SK-N-SH (cell line): ENCODE data around the gene RAB27B. TPM values are rescaled to one million over a fixed set of nuclear protein-coding genes. Genes with fewer than 3 reads are reported as not detected.

ENCODE experiments used
- CTCF ChIA-PET: fragments of 300-600, 350-600 bp; formaldehyde crosslinking; extraction: SDS; loops from one replicate; lab custom pipeline; 2021; lab: Yijun Ruan, JAX
- POLR2A ChIA-PET: fragments of 350-600 bp; sonication (Branson Sonifier 250); formaldehyde crosslinking; extraction: SDS; loops from one replicate; lab custom pipeline; 2020; ENCODE audit warnings: antibody characterized with exemption, inconsistent platforms; lab: Yijun Ruan, JAX
- DNase-seq: peaks from one replicate; pipeline ENCODE4 v3.0.0; 2012
- H2AFZ ChIP-seq: fragments of 200-600 bp; sonication (generic); 2 replicates; pipeline ENCODE4 v1.8.1; 2016; ENCODE audit warnings: antibody characterized with exemption, mild to moderate bottlenecking, low read depth
- H3F3A ChIP-seq: fragments of 200-600 bp; sonication (generic); replicated peaks from 2 replicates; pipeline ENCODE3; 2016; ENCODE audit warnings: antibody characterized with exemption, mild to moderate bottlenecking; ENCODE audit not compliant: insufficient read depth
- H3K27ac ChIP-seq, 2 experiments: fragments of 200-500 bp in 1 of 2; fragments of 200-600 bp in 1 of 2; sonication (Bioruptor generic) in 1 of 2; sonication (generic), shearing (Covaris generic) in 1 of 2; 2 replicates each; pipeline versions ENCODE4 v1.5.1 to v1.6.1; 2014 to 2016; ENCODE audit warnings: low read depth in 2 of 2, inconsistent platforms in 1 of 2, low read length in 1 of 2, mild to moderate bottlenecking in 1 of 2, mixed read lengths in 1 of 2
- H3K27me3 ChIP-seq: fragments of 200-600 bp; sonication (generic), shearing (Covaris generic); 2 replicates; pipeline ENCODE4 v1.6.1; 2016; ENCODE audit warnings: mixed run types; ENCODE audit not compliant: insufficient read depth
- H3K36me3 ChIP-seq, 2 experiments: fragments of 200-500 bp in 1 of 2; fragments of 200-600 bp in 1 of 2; sonication (Bioruptor generic) in 1 of 2; sonication (generic) in 1 of 2; replicated peaks in 1 of 2; 2 replicates each; pipeline versions ENCODE3 to v1.5.1; 2014 to 2016; ENCODE audit warnings: low read length in 1 of 2, mild to moderate bottlenecking in 1 of 2; ENCODE audit not compliant: insufficient read depth in 2 of 2, control insufficient read depth in 1 of 2
- H3K4me1 ChIP-seq, 2 experiments: fragments of 200-500 bp in 1 of 2; fragments of 200-600 bp in 1 of 2; sonication (Bioruptor generic) in 1 of 2; sonication (generic), shearing (Covaris generic) in 1 of 2; 2 replicates each; pipeline versions ENCODE4 v1.5.1 to v1.6.1; 2014 to 2016; ENCODE audit warnings: low read depth in 1 of 2, low read length in 1 of 2, mixed run types in 1 of 2; ENCODE audit not compliant: insufficient read depth in 2 of 2, control insufficient read depth in 1 of 2
- H3K4me2 ChIP-seq: fragments of 200-600 bp; sonication (generic), shearing (Covaris generic); 2 replicates; pipeline ENCODE4 v1.6.1; 2017; ENCODE audit warnings: mixed run types
- H3K4me3 ChIP-seq, 2 experiments: fragments of 200-500 bp in 1 of 2; fragments of 200-600 bp in 1 of 2; sonication (Bioruptor generic) in 1 of 2; sonication (generic), shearing (Covaris generic) in 1 of 2; 2 replicates each; pipeline versions ENCODE4 v1.5.1 to v1.8.1; 2014 to 2016; ENCODE audit warnings: low read depth in 2 of 2, inconsistent platforms in 1 of 2, low read length in 1 of 2, mild to moderate bottlenecking in 1 of 2, mixed read lengths in 1 of 2, moderate library complexity in 1 of 2
- H3K79me2 ChIP-seq: fragments of 200-600 bp; sonication (generic); 2 replicates; pipeline ENCODE4 v1.8.1; 2017; ENCODE audit warnings: mild to moderate bottlenecking; ENCODE audit not compliant: insufficient read depth
- H3K9ac ChIP-seq: fragments of 200-600 bp; sonication (generic); 2 replicates; pipeline ENCODE4 v1.6.1; 2017; ENCODE audit warnings: mixed run types
- H3K9me2 ChIP-seq: fragments of 200-600 bp; sonication (generic); 2 replicates; pipeline ENCODE4 v1.6.1; 2017; ENCODE audit warnings: mixed run types
- H3K9me3 ChIP-seq: fragments of 200-600 bp; sonication (generic); 2 replicates; pipeline ENCODE4 v1.6.1; 2017; ENCODE audit warnings: mixed run types, mild to moderate bottlenecking, moderate library complexity
- H4K20me1 ChIP-seq: fragments of 200-600 bp; sonication (generic); 2 replicates; pipeline ENCODE4 v1.6.1; 2017; ENCODE audit warnings: mild to moderate bottlenecking, mixed run types; ENCODE audit not compliant: insufficient read depth
- CHD2 ChIP-seq: fragments of 150-350 bp; IDR thresholded peaks from 2 replicates; pipeline ENCODE4 v1.6.1; 2018; ENCODE audit warnings: low read length; ENCODE audit not compliant: partially characterized antibody
- CTCF ChIP-seq: fragments of 200-600 bp; sonication (generic); IDR thresholded peaks from 2 replicates; pipeline ENCODE4 v1.6.1; 2017; ENCODE audit warnings: antibody characterized with exemption, mild to moderate bottlenecking, moderate library complexity
- ELF1 ChIP-seq: IDR thresholded peaks from 2 replicates; pipeline ENCODE4 v1.4.0; 2012
- EP300 ChIP-seq, 2 experiments: IDR thresholded peaks; 2 replicates each; pipeline versions ENCODE4 v1.4.0 to v1.6.1; 2012; ENCODE audit warnings: borderline replicate concordance in 1 of 2, low read depth in 1 of 2, low read length in 1 of 2
- FOSL2 ChIP-seq: IDR thresholded peaks from 2 replicates; pipeline ENCODE4 v1.4.0; 2012; ENCODE audit warnings: low read depth, mild to moderate bottlenecking, moderate library complexity, borderline replicate concordance
- GATA2 ChIP-seq: sonication (generic); formaldehyde crosslinking; IDR thresholded peaks from 2 replicates; pipeline ENCODE4 v1.5.0; 2020; ENCODE audit warnings: mild to moderate bottlenecking, missing genetic modification reagents
- IRF3 ChIP-seq: fragments of 150-350 bp; IDR thresholded peaks from 2 replicates; pipeline ENCODE4 v1.6.1; 2016; ENCODE audit warnings: mild to moderate bottlenecking, low read depth, low read length
- JUND ChIP-seq: IDR thresholded peaks from 2 replicates; pipeline ENCODE4 v1.4.0; 2012
- MAX ChIP-seq: IDR thresholded peaks from 2 replicates; pipeline ENCODE4 v1.4.0; 2012; ENCODE audit warnings: low read depth
- MEF2A ChIP-seq: IDR thresholded peaks from 2 replicates; pipeline ENCODE4 v1.4.0; 2012; ENCODE audit warnings: low read depth, borderline replicate concordance
- MXI1 ChIP-seq: IDR thresholded peaks from 2 replicates; pipeline ENCODE4 v1.6.1; 2012; ENCODE audit warnings: mild to moderate bottlenecking, low read depth, low read length, improper control_type of control experiment
- NFIC ChIP-seq: IDR thresholded peaks from 2 replicates; pipeline ENCODE4 v1.4.0; 2012; ENCODE audit warnings: borderline replicate concordance
- PBX3 ChIP-seq: IDR thresholded peaks from 2 replicates; pipeline ENCODE4; 2012
- POLR2AphosphoS5 ChIP-seq: IDR thresholded peaks from 2 replicates; pipeline ENCODE4 v1.6.1; 2012; ENCODE audit warnings: low read depth, low read length
- RFX5 ChIP-seq: IDR thresholded peaks from 2 replicates; pipeline ENCODE4 v1.6.1; 2012; ENCODE audit warnings: mild to moderate bottlenecking, improper control_type of control experiment, low read length
- RXRA ChIP-seq: IDR thresholded peaks from 2 replicates; pipeline ENCODE4 v1.4.0; 2012; ENCODE audit warnings: low read depth, mild to moderate bottlenecking, borderline replicate concordance
- SIN3A ChIP-seq: IDR thresholded peaks from 2 replicates; pipeline ENCODE4 v1.6.1; 2012; ENCODE audit warnings: low read depth, mild to moderate bottlenecking, low read length, moderate library complexity, borderline replicate concordance
- SMC3 ChIP-seq: IDR thresholded peaks from 2 replicates; pipeline ENCODE4 v1.6.1; 2012; ENCODE audit warnings: low read depth, low read length, improper control_type of control experiment
- TEAD4 ChIP-seq: IDR thresholded peaks from 2 replicates; pipeline ENCODE4 v1.4.0; 2012; ENCODE audit warnings: mild to moderate bottlenecking, borderline replicate concordance; ENCODE audit not compliant: insufficient read depth
- YY1 ChIP-seq: IDR thresholded peaks from 2 replicates; pipeline ENCODE4 v1.4.0; 2012; ENCODE audit warnings: low read depth, mild to moderate bottlenecking
- ZBTB33 ChIP-seq: IDR thresholded peaks from 2 replicates; pipeline ENCODE4 v1.4.0; 2012; ENCODE audit warnings: low read depth, borderline replicate concordance
- WGBS: methylation state at CpG from one replicate; pipeline ENCODE4 v1.1.6; 2017; ENCODE audit warnings: low lambda C conversion rate; 5-methylcytosine and 5-hydroxymethylcytosine counted together
- polyA plus RNA-seq, 3 experiments: library from polyadenylated mRNA; depleted of rRNA; stranded (reverse); fragments of >200 nt; gene quantifications; 2 replicates each; pipeline ENCODE4 v1.2.3, GENCODE V29; 2012

Gene RAB27B
- polyA plus RNA-seq, 1 of the 3 experiments (the other 2 are of a cell fraction), result 0.56 TPM

GRCh38 chr18:54780285-54780861 lies 47.9 kb upstream of the RAB27B start (continued):
- no peak for TF ChIP-seq YY1
- TF ChIP-seq RFX5, result no peak

GRCh38 chr18:54780970-54781369 lies 47.3 kb upstream of the RAB27B start:
- CTCF ChIA-PET, result no interaction called here
- H3K27ac ChIP-seq, result no peak overlapping the region
- no peaks in the 10 kb centered on the region for H4K20me1 ChIP-seq
- no peaks in the 10 kb centered on the region for H3K27me3 ChIP-seq
- H3K4me3 ChIP-seq, result no peak overlapping the region
- POLR2A ChIA-PET, result no interaction called here
- peaks cover 4 to 11% of the 10 kb centered on the region in 2 experiments for H3K4me1 ChIP-seq
- no peak overlapping the region for H3K9ac ChIP-seq
- no peaks in the 10 kb centered on the region for H3K36me3 ChIP-seq
- 100% methylated on average over 1 of the region's 2 CpGs for WGBS
- no peak overlapping the region for H2AFZ ChIP-seq
- no peaks in the 10 kb centered on the region for H3K9me3 ChIP-seq
- TF ChIP-seq JUND (no peak), TEAD4 (no peak)
- TF ChIP-seq, all 33 proteins: peak for 0
- peaks cover 16% of the 10 kb centered on the region for H3F3A ChIP-seq
- no peaks in the 10 kb centered on the region for H3K79me2 ChIP-seq
- no peak for DNase-seq
- H3K9me2 ChIP-seq, result no peaks in the 10 kb centered on the region
- H3K4me2 ChIP-seq, result no peak overlapping the region

- no peak for DNase-seq
- TF ChIP-seq RXRA (no peak), POLR2AphosphoS5 (no peak), EP300 (IDR thresholded peaks at IDR 0.05; ENCODE audit: borderline replicate concordance in 1 of 2, low read depth in 1 of 2, low read length in 1 of 2) (no peak), MAX (no peak), NFIC (no peak), FOSL2 (no peak), SIN3A (no peak), GATA2 (CRISPR knock-in tag) (no peak), TEAD4 (no peak), CTCF (no peak), SMC3 (no peak), ZBTB33 (no peak), ELF1 (no peak), CHD2 (no peak), MEF2A (no peak), JUND (no peak), PBX3 (no peak), MXI1 (no peak), IRF3 (no peak)
Observed at GRCh38 chr18:54783139-54783538, 45.1 kb upstream of the RAB27B start.

More at GRCh38 chr18:54783139-54783538, 45.1 kb upstream of the RAB27B start:
- no peak overlapping the region for H3K27ac ChIP-seq
- no peaks in the 10 kb centered on the region for H3K9me2 ChIP-seq
- peaks cover 0 to 4% of the 10 kb centered on the region in 2 experiments; a peak in 2 of 4 replicates for H3K4me1 ChIP-seq
- H3K4me2 ChIP-seq, result no peak overlapping the region
- POLR2A ChIA-PET, result no interaction called here
- H4K20me1 ChIP-seq, result no peaks in the 10 kb centered on the region
- WGBS, result 91% methylated on average over 1 of the region's 1 CpG
- no peaks in the 10 kb centered on the region for H3K9me3 ChIP-seq
- H3F3A ChIP-seq, result peaks cover 4% of the 10 kb centered on the region
- H3K4me3 ChIP-seq, result no peak overlapping the region
- no peaks in the 10 kb centered on the region for H3K36me3 ChIP-seq
- CTCF ChIA-PET, result no interaction called here
- no peak overlapping the region for H2AFZ ChIP-seq
- H3K79me2 ChIP-seq, result no peaks in the 10 kb centered on the region
- H3K9ac ChIP-seq, result no peak overlapping the region
- H3K27me3 ChIP-seq, result no peaks in the 10 kb centered on the region
